Subcutaneous adipose tissue (tissue), 4 donors: ENCODE results near the gene DMAC2L. TPM values are rescaled to one million over a fixed set of nuclear protein-coding genes. Genes with fewer than 3 reads are reported as not detected.

Experiments
- CTCF ChIP-seq: fragments of 450-650 bp; IDR thresholded peaks from one replicate; pipeline ENCODE4 v1.5.1; 2016; ENCODE audit warnings: low read depth, mild to moderate bottlenecking, control low read depth, antibody characterized with exemption, moderate library complexity
- total RNA-seq, 4 donors: library from RNA; depleted of rRNA; stranded (reverse); fragments of >200 nt; gene quantifications; one replicate each; pipeline ENCODE4 v1.1.0, GENCODE V29; 2016

DMAC2L gene, protein sequence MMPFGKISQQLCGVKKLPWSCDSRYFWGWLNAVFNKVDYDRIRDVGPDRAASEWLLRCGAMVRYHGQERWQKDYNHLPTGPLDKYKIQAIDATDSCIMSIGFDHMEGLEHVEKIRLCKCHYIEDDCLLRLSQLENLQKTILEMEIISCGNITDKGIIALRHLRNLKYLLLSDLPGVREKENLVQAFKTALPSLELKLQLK
- total RNA-seq, result 10 to 100 TPM; 16.7 to 25.8 (median 18.5) TPM

- TF ChIP-seq CTCF, result no peak
These were observed at the start of gene DMAC2L, which contains the start of gene L2HGDH for GRCh38 chr14:50311972-50312733. Gene DMAC2L (plus strand): TSS chr14:50312324. CDS start chr14:50321488, 9,164 bp downstream. Gene L2HGDH (minus strand): TSS chr14:50312229. CDS start chr14:50312150, 79 bp downstream.

DNA sequence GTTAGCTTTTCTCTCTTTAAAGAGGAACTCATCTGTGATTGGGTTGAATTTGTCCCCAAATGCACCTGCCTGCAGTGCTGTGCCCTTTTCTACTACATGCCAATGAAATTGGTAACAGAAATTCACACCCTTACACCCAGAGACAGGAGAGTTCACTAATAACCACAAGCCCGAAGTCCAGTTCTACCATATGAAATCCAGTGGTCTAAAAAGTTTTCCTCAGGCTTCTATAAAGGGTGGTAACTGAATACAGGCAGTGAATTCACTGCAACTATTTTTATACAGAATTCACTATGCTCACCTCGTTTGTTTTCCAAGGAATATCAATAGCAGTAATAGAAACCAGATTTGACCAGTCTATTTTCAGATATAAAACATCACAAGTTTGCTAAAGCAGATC lies 49.3 kb upstream of the DMAC2L start:
- TF ChIP-seq CTCF, result no peak

DNA sequence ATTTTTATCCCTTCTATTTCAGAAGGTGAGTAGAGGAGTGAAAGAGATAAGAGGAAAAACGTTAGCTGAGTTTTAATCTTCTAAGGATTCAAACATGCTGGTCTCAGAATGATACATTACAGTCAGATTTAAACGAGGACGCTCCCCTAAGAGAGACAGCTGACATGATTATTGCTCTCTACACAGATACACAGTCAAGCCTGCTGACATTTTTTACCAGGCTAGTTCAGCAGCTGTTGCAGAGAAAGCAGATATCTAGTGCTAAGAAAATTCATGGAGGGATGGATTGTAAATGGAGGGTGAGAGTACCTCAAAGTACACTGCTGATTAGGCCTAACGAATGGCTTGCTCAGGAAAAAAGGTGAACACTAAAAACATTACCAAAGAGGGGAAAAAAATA lies 48.8 kb upstream of the DMAC2L start:
- no peak for TF ChIP-seq CTCF

- TF ChIP-seq CTCF, result no peak
These were observed 47.1 kb upstream of the DMAC2L start for GRCh38 chr14:50265029-50265428.

DNA sequence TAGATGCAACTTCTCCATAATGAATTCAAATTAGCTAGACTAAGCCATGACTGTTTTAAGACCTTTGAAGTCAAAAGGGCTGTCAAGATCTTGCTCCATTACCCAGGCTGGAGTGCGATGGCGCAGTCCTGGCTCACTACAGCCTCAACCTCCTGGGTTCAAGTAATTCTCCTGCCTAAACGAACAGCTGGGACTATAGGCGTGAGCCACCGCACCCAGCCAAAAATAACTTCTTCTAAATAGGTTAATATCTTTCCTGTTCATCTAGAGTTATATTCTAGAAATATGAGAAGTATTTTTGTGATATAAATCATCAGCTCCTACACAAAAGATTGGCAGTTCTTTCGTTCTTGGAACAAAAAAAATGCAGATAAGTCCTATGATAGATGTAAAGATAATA lies 41.2 kb upstream of the DMAC2L start:
- TF ChIP-seq CTCF, result no peak

DNA sequence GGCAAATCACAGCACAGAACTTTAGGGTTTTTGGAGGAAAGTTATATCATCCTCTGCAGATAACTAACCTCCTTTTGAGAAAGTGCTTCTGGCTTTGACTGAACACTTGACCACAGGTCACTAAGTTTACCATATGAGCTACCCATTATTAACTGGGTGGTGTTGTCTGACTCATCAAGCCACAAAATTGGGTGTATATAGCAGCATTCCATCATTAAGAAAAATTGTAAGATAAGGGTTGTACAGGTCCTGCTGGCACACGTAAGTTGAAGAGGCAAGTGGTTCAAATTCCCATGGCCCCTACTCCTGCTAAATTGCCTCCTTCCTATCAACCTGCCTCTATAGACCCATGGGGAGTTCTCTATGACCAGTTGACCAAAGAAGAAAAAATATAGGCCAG lies 39.6 kb upstream of the DMAC2L start:
- no peak for TF ChIP-seq CTCF

- no peak for TF ChIP-seq CTCF
These were observed 26.3 kb upstream of the DMAC2L start for GRCh38 chr14:50285861-50286260.
